Lung (tissue), 16 donors: Measurements from ENCODE around the gene CCNE1. TPM values are rescaled to one million over a fixed set of nuclear protein-coding genes. Genes with fewer than 3 reads are reported as not detected.

Experiments used
- ATAC-seq: fragments of 200-7000 bp; cut with Tn5 transposase; one replicate; pipeline ENCODE4 v1.9.1; 2020; ENCODE audit warnings: moderate number of reproducible peaks; ENCODE audit not compliant: insufficient read depth, low FRiP score
- DNase-seq, 3 donors: peaks; one replicate each; pipeline ENCODE4 v3.0.0-alpha.2; 2013 to 2017
- H3K27ac ChIP-seq, 2 donors: one replicate each; pipeline ENCODE4 v1.5.1; 2013; ENCODE audit warnings: mild to moderate bottlenecking in 2 of 2, moderate library complexity in 2 of 2, control low read depth in 1 of 2, inconsistent platforms in 1 of 2, low read depth in 1 of 2, low read length in 1 of 2
- H3K27me3 ChIP-seq, 3 donors: one replicate each; pipeline ENCODE4 v1.5.1; 2013; ENCODE audit warnings: low read length in 2 of 3; ENCODE audit not compliant: control insufficient read depth in 3 of 3, insufficient read depth in 3 of 3
- H3K36me3 ChIP-seq, 4 donors: one replicate each; pipeline ENCODE4 v1.5.1; 2013; ENCODE audit warnings: low read length in 4 of 4, mild to moderate bottlenecking in 1 of 4, moderate library complexity in 1 of 4; ENCODE audit not compliant: control insufficient read depth in 4 of 4, insufficient read depth in 4 of 4
- H3K4me1 ChIP-seq, 5 donors: one replicate each; pipeline ENCODE4 v1.5.1; 2013; ENCODE audit warnings: low read length in 5 of 5, mild to moderate bottlenecking in 2 of 5, moderate library complexity in 1 of 5; ENCODE audit not compliant: control insufficient read depth in 5 of 5, insufficient read depth in 5 of 5
- H3K4me3 ChIP-seq: one replicate; pipeline ENCODE4 v1.5.1; 2013; ENCODE audit warnings: mild to moderate bottlenecking, control low read depth, moderate library complexity
- H3K9ac ChIP-seq, 2 donors: one replicate each; pipeline ENCODE4 v1.5.1; 2013; ENCODE audit warnings: low read length in 2 of 2, control low read depth in 1 of 2; ENCODE audit not compliant: insufficient read depth in 1 of 2
- H3K9me3 ChIP-seq, 4 donors: one replicate each; pipeline ENCODE4 v1.5.1; 2013; ENCODE audit warnings: low read length in 3 of 4, mild to moderate bottlenecking in 1 of 4, moderate library complexity in 1 of 4; ENCODE audit not compliant: control insufficient read depth in 4 of 4, insufficient read depth in 3 of 4
- WGBS, 2 donors: extraction: QIAGEN DNeasy Blood & Tissue Kit; methylation state at CpG; one replicate each; pipeline ENCODE4 v1.1.7; 2013; 5-methylcytosine and 5-hydroxymethylcytosine counted together
- long read RNA-seq, 5 donors: transcript quantifications; one replicate each; lab custom pipeline, GENCODE V29; 2026
- polyA plus RNA-seq, 2 donors: library from polyadenylated mRNA; stranded (reverse); fragments of 200-250 nt; gene quantifications; one replicate each; pipeline ENCODE4 v1.2.1, GENCODE V29; 2013
- total RNA-seq, 2 donors: library from RNA; depleted of rRNA in 1 of 2; stranded (reverse); fragments of >200 nt in 1 of 2; gene quantifications; one replicate each; pipeline ENCODE4 v1.2.1, GENCODE V29; 2014 to 2021
- TF ChIP-seq, protein P1 (sequence below): IDR thresholded peaks from 2 replicates; pipeline ENCODE4 v1.5.1; 2012; ENCODE audit warnings: mild to moderate bottlenecking; ENCODE audit errors: control extremely low read depth, extremely low read depth
- donor health status: control.
- donor health status: control.
- donor health status: Bipolar disorder and iron deficiency.
- donor health status: healthy.
- donor health status: DM: yes; HTN: yes; CAD: no.

The CCNE1 gene
- total RNA-seq (1 to 10 TPM in 1 of 2 donors, under 1 TPM in 1; 0.97 to 1.9 TPM), polyA plus RNA-seq (1 to 10 TPM; 1.2 to 1.7 TPM)
- long read RNA-seq, donor 1: 0 reads
- long read RNA-seq, donor 2: 0 reads
- long read RNA-seq, donor 3, partial matches to known transcripts: 0 of 1 reads
- long read RNA-seq, donor 3, other reads (novel, unspliced or antisense): 0 of 1 reads
- long read RNA-seq, donor 4, partial matches to known transcripts: 0 of 1 reads
- long read RNA-seq, donor 4, other reads (novel, unspliced or antisense): 0 of 1 reads
- long read RNA-seq, donor 5: 0 reads

GRCh38 chr19:29811125-29812079, at the start of gene CCNE1:
TSS of gene CCNE1 (plus strand) at chr19:29811991. CDS start at chr19:29812556, 565 bp downstream.
- WGBS, 2 donors: 2 to 3% methylated on average over 79 to 125 of the region's 125 CpGs
- Histone ChIP-seq H3K9me3 (no peaks in the 10 kb centered on the region), H3K9ac (no peak within 1 kb of the TSS), H3K4me1 (peaks cover 0 to 8% (median 0%) of the 10 kb centered on the region in 5 donors), H3K27ac (peak within 1 kb of the TSS; percentile 47 to 49), H3K4me3 (peak within 1 kb of the TSS; percentile 55), H3K36me3 (no peaks in the 10 kb centered on the region), H3K27me3 (no peaks in the 10 kb centered on the region)
- TF ChIP-seq, protein P1, sequence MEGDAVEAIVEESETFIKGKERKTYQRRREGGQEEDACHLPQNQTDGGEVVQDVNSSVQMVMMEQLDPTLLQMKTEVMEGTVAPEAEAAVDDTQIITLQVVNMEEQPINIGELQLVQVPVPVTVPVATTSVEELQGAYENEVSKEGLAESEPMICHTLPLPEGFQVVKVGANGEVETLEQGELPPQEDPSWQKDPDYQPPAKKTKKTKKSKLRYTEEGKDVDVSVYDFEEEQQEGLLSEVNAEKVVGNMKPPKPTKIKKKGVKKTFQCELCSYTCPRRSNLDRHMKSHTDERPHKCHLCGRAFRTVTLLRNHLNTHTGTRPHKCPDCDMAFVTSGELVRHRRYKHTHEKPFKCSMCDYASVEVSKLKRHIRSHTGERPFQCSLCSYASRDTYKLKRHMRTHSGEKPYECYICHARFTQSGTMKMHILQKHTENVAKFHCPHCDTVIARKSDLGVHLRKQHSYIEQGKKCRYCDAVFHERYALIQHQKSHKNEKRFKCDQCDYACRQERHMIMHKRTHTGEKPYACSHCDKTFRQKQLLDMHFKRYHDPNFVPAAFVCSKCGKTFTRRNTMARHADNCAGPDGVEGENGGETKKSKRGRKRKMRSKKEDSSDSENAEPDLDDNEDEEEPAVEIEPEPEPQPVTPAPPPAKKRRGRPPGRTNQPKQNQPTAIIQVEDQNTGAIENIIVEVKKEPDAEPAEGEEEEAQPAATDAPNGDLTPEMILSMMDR: no peak
- DNase-seq: peak; percentile 91 to 94 (median 94)
- peak; percentile 99 for ATAC-seq

GRCh38 chr19:29763196-29763595, 48.6 kb upstream of the CCNE1 start:
- Histone ChIP-seq H3K4me3 (no peak overlapping the region), H3K9ac (no peak overlapping the region), H3K27ac (no peak overlapping the region), H3K9me3 (peaks cover 0 to 3% (median 0%) of the 10 kb centered on the region in 4 donors), H3K27me3 (peaks cover 0 to 4% (median 0%) of the 10 kb centered on the region in 3 donors), H3K36me3 (no peaks in the 10 kb centered on the region), H3K4me1 (no peaks in the 10 kb centered on the region)
- TF ChIP-seq, protein P1: no peak
- WGBS, 2 donors: 87% methylated on average over 4 of the region's 4 CpGs
- DNase-seq (no peak), ATAC-seq (no peak)

DNA sequence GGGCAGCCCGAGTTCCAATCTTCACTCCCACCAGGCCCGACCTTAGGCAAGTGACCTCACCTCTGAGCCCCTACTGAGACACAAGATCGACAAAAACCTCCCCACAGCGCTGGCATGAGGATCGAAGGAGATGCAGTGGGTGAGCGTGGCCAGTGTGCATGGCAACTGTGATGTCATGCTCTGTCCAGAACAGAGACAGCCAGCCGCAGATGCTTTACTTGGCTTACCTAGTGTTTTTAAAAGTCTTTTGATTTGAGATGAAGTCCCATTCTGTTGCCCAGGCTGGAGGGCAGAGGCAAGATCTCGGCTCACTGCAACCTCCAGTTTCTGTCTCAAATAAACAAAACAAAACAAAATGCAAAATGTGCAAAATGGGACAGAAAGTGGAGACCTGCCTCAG, 47.4 kb upstream of the CCNE1 start:
- TF ChIP-seq, protein P1: no peak
- no peak for DNase-seq
- H3K27me3 ChIP-seq: peaks cover 0 to 4% (median 0%) of the 10 kb centered on the region in 3 donors

More for the DNA sequence above, 47.4 kb upstream of the CCNE1 start:
- no peak for ATAC-seq
- H3K27ac ChIP-seq: no peak overlapping the region
- no peak overlapping the region for H3K4me3 ChIP-seq
- H3K4me1 ChIP-seq: no peaks in the 10 kb centered on the region
- no peaks in the 10 kb centered on the region for H3K36me3 ChIP-seq
- H3K9ac ChIP-seq: no peak overlapping the region
- whole genome bisulfite sequencing, 2 donors: 92 to 94% methylated on average over 8 of the region's 8 CpGs
- peaks cover 0 to 2% (median 0%) of the 10 kb centered on the region in 4 donors for H3K9me3 ChIP-seq
